H9 (cell line): ENCODE measurements around the gene MAP3K10. TPM values are rescaled to one million over a fixed set of nuclear protein-coding genes. Genes with fewer than 3 reads are reported as not detected.

Source experiments
- DNase-seq: peaks from one replicate; pipeline ENCODE4 v3.0.0-alpha.2; 2017
- H2AFZ ChIP-seq: one replicate; pipeline ENCODE4 v1.6.1; 2013; ENCODE audit warnings: mild to moderate bottlenecking, low read length, control low read depth, moderate library complexity
- H2AK5ac ChIP-seq: 2 replicates; pipeline ENCODE4 v1.6.1; 2013; ENCODE audit warnings: low read length, control low read depth, mixed read lengths; ENCODE audit not compliant: insufficient read length
- H2BK120ac ChIP-seq: one replicate; pipeline ENCODE4 v1.6.1; 2013; ENCODE audit warnings: low read depth, mild to moderate bottlenecking, low read length, control low read depth, inconsistent platforms; ENCODE audit not compliant: poor library complexity, severe bottlenecking
- H2BK12ac ChIP-seq: 2 replicates; pipeline ENCODE4 v1.6.1; 2013; ENCODE audit warnings: low read length, control low read depth, mixed read lengths, low read depth; ENCODE audit not compliant: insufficient read length
- H2BK15ac ChIP-seq: 2 replicates; pipeline ENCODE4 v1.6.1; 2013; ENCODE audit warnings: low read depth, low read length, control low read depth
- H2BK20ac ChIP-seq: one replicate; pipeline ENCODE4 v1.6.1; 2013; ENCODE audit warnings: low read depth, mild to moderate bottlenecking, low read length, control low read depth, inconsistent platforms; ENCODE audit not compliant: poor library complexity, severe bottlenecking
- H2BK5ac ChIP-seq: 2 replicates; pipeline ENCODE4 v1.6.1; 2013; ENCODE audit warnings: low read length, control low read depth, mixed read lengths; ENCODE audit not compliant: insufficient read length
- H3K14ac ChIP-seq: 2 replicates; pipeline ENCODE4 v1.6.1; 2013; ENCODE audit warnings: low read length, control low read depth; ENCODE audit not compliant: insufficient read depth
- H3K18ac ChIP-seq: 2 replicates; pipeline ENCODE4 v1.6.1; 2013; ENCODE audit warnings: low read depth, mild to moderate bottlenecking, mixed read lengths, low read length, control low read depth; ENCODE audit not compliant: insufficient read length
- H3K23ac ChIP-seq: 2 replicates; pipeline ENCODE4 v1.6.1; 2013; ENCODE audit warnings: low read length, control low read depth, mixed read lengths, low read depth; ENCODE audit not compliant: insufficient read length
- H3K23me2 ChIP-seq: 2 replicates; pipeline ENCODE4 v1.6.1; 2013; ENCODE audit warnings: low read depth, mild to moderate bottlenecking, mixed read lengths, low read length, control low read depth; ENCODE audit not compliant: insufficient read length, poor library complexity, severe bottlenecking
- H3K27ac ChIP-seq: 2 replicates; pipeline ENCODE4 v1.5.1; 2013; ENCODE audit warnings: low read length, control low read depth, mixed read lengths, low read depth; ENCODE audit not compliant: insufficient read length
- H3K27me3 ChIP-seq: 2 replicates; pipeline ENCODE4 v1.6.1; 2013; ENCODE audit warnings: low read length, control low read depth, inconsistent platforms; ENCODE audit not compliant: insufficient read depth
- H3K4ac ChIP-seq: 2 replicates; pipeline ENCODE4 v1.6.1; 2013; ENCODE audit warnings: low read depth, mild to moderate bottlenecking, control low read depth, inconsistent platforms, low read length, moderate library complexity
- H3K4me1 ChIP-seq: 2 replicates; pipeline ENCODE4 v1.6.1; 2013; ENCODE audit warnings: low read length, control low read depth, inconsistent platforms; ENCODE audit not compliant: insufficient read depth
- H3K4me2 ChIP-seq: 2 replicates; pipeline ENCODE4 v1.6.1; 2013; ENCODE audit warnings: low read length, control low read depth, mixed read lengths; ENCODE audit not compliant: insufficient read length, insufficient read depth
- H3K56ac ChIP-seq: 2 replicates; pipeline ENCODE4 v1.6.1; 2013; ENCODE audit warnings: low read depth, mild to moderate bottlenecking, mixed read lengths, low read length, control low read depth; ENCODE audit not compliant: insufficient read length
- H3K79me1 ChIP-seq: 2 replicates; pipeline ENCODE4 v1.6.1; 2013; ENCODE audit warnings: low read depth, mild to moderate bottlenecking, moderate library complexity, low read length, control low read depth, inconsistent platforms; ENCODE audit not compliant: insufficient read depth, poor library complexity, severe bottlenecking
- H3K79me2 ChIP-seq: 2 replicates; pipeline ENCODE4 v1.6.1; 2013; ENCODE audit warnings: low read length, control low read depth, inconsistent platforms; ENCODE audit not compliant: insufficient read depth
- H3K9ac ChIP-seq: 2 replicates; pipeline ENCODE4 v1.6.1; 2013; ENCODE audit warnings: low read length, control low read depth, mixed read lengths; ENCODE audit not compliant: insufficient read length; ENCODE audit errors: extremely low read depth
- H3K9me3 ChIP-seq: one replicate; pipeline ENCODE4 v1.6.1; 2013; ENCODE audit warnings: low read depth, low read length, inconsistent platforms; ENCODE audit not compliant: control insufficient read depth
- H3T11ph ChIP-seq: one replicate; pipeline ENCODE4 v1.6.1; 2013; ENCODE audit warnings: mild to moderate bottlenecking, low read length, control low read depth, inconsistent platforms
- H4K20me1 ChIP-seq: one replicate; pipeline ENCODE4 v1.6.1; 2013; ENCODE audit not compliant: control insufficient read depth, insufficient read length, insufficient read depth
- H4K5ac ChIP-seq: 2 replicates; pipeline ENCODE4 v1.6.1; 2013; ENCODE audit warnings: low read depth, mild to moderate bottlenecking, mixed read lengths, low read length, control low read depth; ENCODE audit not compliant: insufficient read length
- H4K8ac ChIP-seq: replicated peaks from 2 replicates; pipeline ENCODE4 v1.6.1; 2013; ENCODE audit warnings: low read length, control low read depth, mixed read lengths, low read depth; ENCODE audit not compliant: insufficient read length
- H4K91ac ChIP-seq: 2 replicates; pipeline ENCODE4 v1.6.1; 2013; ENCODE audit warnings: low read depth, mild to moderate bottlenecking, moderate library complexity, mixed read lengths, low read length, control low read depth; ENCODE audit not compliant: insufficient read length
- H3K27ac Mint-ChIP-seq, 3 experiments: 2 replicates in 2 of 3; 3 replicates in 1 of 3; pipeline ENCODE4 v1.8.0; 2020 to 2021; ENCODE audit warnings: mixed read lengths in 3 of 3, mild to moderate bottlenecking in 1 of 3, moderate library complexity in 1 of 3
- H3K27me3 Mint-ChIP-seq: 2 replicates; pipeline ENCODE4 v1.8.0; 2021; ENCODE audit warnings: low read depth, mild to moderate bottlenecking, moderate library complexity, mixed read lengths
- H3K36me3 Mint-ChIP-seq, 3 experiments: 2 replicates in 2 of 3; 3 replicates in 1 of 3; pipeline ENCODE4 v1.8.0; 2020 to 2021; ENCODE audit warnings: low read depth in 3 of 3, mixed read lengths in 3 of 3; ENCODE audit not compliant: insufficient read depth in 1 of 3
- H3K4me1 Mint-ChIP-seq, 2 experiments: 2 replicates each; pipeline ENCODE4 v1.8.0; 2020; ENCODE audit warnings: mixed read lengths in 2 of 2
- H3K4me3 Mint-ChIP-seq, 2 experiments: 2 replicates in 1 of 2; 3 replicates in 1 of 2; pipeline ENCODE4 v1.8.0; 2020 to 2021; ENCODE audit warnings: mild to moderate bottlenecking in 2 of 2, mixed read lengths in 2 of 2, moderate library complexity in 1 of 2
- H3K9me3 Mint-ChIP-seq, 2 experiments: 2 replicates in 1 of 2; 3 replicates in 1 of 2; pipeline ENCODE4 v1.8.0; 2020; ENCODE audit warnings: mild to moderate bottlenecking in 2 of 2, mixed read lengths in 2 of 2, moderate library complexity in 1 of 2
- CTCF ChIP-seq: fragments of 200-600 bp; sonication (generic); conservative IDR thresholded peaks from 3 replicates; pipeline ENCODE4 v1.8.0; 2021; ENCODE audit warnings: antibody characterized with exemption, mild to moderate bottlenecking
- WGBS: extraction: QIAGEN DNeasy Blood & Tissue Kit; methylation state at CpG from one replicate; pipeline ENCODE4 v1.1.7; 2013; ENCODE audit warnings: missing lambda C conversion rate, low lambda C conversion rate, mixed read lengths; ENCODE audit not compliant: insufficient read length; ENCODE audit errors: extremely low coverage; 5-methylcytosine and 5-hydroxymethylcytosine counted together
- total RNA-seq: library from RNA; stranded (reverse); gene quantifications from 2 replicates; pipeline ENCODE4 v1.2.1, GENCODE V29; 2021

The MAP3K10 gene
- total RNA-seq, 1 experiment from 2014 or later: 19.0 TPM

- no CpG with 5 or more reads among the region's 6 CpGs for WGBS
These were observed 56.0 kb downstream of the MAP3K10 start for GRCh38 chr19:40247178-40247577.

More at GRCh38 chr19:40247178-40247577, 56.0 kb downstream of the MAP3K10 start:
- Histone ChIP-seq H3K9ac (no peak overlapping the region), H2BK20ac (no peak overlapping the region), H3K9me3 (no peaks in the 10 kb centered on the region), H3K56ac (no peak overlapping the region), H2AK5ac (no peak overlapping the region), H3T11ph (no peak overlapping the region), H3K18ac (no peak overlapping the region), H4K5ac (no peak overlapping the region), H3K27me3 (no peaks in the 10 kb centered on the region), H3K4me1 (no peaks in the 10 kb centered on the region; the same call in 1 of the 2 replicates), H3K79me1 (peaks cover 2% of the 10 kb centered on the region), H4K20me1 (no peaks in the 10 kb centered on the region), H3K23ac (no peak overlapping the region), H4K91ac (no peak overlapping the region), H2BK15ac (no peak overlapping the region), H3K27ac (no peak overlapping the region), H4K8ac (no peak overlapping the region), H2BK120ac (no peak overlapping the region), H3K14ac (no peak overlapping the region), H3K79me2 (no peaks in the 10 kb centered on the region; the same call in 1 of the 2 replicates), H3K4ac (no peak overlapping the region), H3K4me2 (no peak overlapping the region), H2BK12ac (no peak overlapping the region), H2AFZ (no peak overlapping the region), H3K23me2 (no peaks in the 10 kb centered on the region), H2BK5ac (no peak overlapping the region)
- no peaks in the 10 kb centered on the region for H3K27me3 Mint-ChIP-seq
- no peak for TF ChIP-seq CTCF
- no peaks in the 10 kb centered on the region for H3K9me3 Mint-ChIP-seq
- peaks cover 7 to 8% of the 10 kb centered on the region in 2 experiments; a peak in 3 of 4 replicates for H3K4me1 Mint-ChIP-seq
- H3K36me3 Mint-ChIP-seq: peaks cover 2 to 27% (median 16%) of the 10 kb centered on the region in 3 experiments
- no peak for DNase-seq
- H3K27ac Mint-ChIP-seq: no peak overlapping the region; a peak in 1 of 7 replicates
- no peak overlapping the region for H3K4me3 Mint-ChIP-seq
